ENCODE results near the gene TTC14. TPM values are rescaled to one million over a fixed set of nuclear protein-coding genes. Genes with fewer than 3 reads are reported as not detected.

TTC14 gene
- total and polyA plus RNA-seq, 4 donors = 14.0 to 152 (median 29.0) TPM

DNA sequence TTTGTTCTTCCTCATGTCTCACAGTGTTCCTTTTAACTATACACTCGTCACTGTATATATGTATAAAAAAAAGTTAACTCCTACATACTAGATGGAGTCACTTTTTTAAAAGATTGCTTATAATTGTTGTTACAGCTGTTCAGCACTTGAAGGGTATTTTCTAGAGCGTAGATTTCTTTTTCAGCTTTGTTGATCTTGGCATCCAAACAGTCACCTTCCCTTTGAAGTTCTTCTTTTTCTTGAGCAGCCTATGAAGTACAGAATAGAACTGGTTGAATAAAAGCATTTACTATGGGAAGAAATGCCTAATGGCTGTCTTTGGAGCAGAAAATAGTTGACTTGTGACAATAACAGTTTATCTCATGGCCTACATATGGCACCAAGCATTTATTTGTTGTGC, 17.8 kb downstream of the TTC14 start:
- no peak for ATAC-seq (ENCODE audit: insufficient read depth, low FRiP score)
- H3K27ac ChIP-seq (ENCODE audit: low read depth in 1 of 2, low read length in 1 of 2) = no peak overlapping the region
- DNase-seq = no peak
- no peaks in the 10 kb centered on the region for H3K4me1 ChIP-seq (ENCODE audit: control insufficient read depth in 5 of 5, insufficient read depth in 5 of 5, low read length in 5 of 5)
- no peaks in the 10 kb centered on the region for H3K36me3 ChIP-seq (ENCODE audit: control insufficient read depth in 4 of 4, insufficient read depth in 4 of 4, low read length in 4 of 4)
- H3K9me3 ChIP-seq (ENCODE audit: control insufficient read depth in 4 of 4, insufficient read depth in 3 of 4, low read length in 3 of 4) = no peaks in the 10 kb centered on the region
- TF ChIP-seq, protein P1, sequence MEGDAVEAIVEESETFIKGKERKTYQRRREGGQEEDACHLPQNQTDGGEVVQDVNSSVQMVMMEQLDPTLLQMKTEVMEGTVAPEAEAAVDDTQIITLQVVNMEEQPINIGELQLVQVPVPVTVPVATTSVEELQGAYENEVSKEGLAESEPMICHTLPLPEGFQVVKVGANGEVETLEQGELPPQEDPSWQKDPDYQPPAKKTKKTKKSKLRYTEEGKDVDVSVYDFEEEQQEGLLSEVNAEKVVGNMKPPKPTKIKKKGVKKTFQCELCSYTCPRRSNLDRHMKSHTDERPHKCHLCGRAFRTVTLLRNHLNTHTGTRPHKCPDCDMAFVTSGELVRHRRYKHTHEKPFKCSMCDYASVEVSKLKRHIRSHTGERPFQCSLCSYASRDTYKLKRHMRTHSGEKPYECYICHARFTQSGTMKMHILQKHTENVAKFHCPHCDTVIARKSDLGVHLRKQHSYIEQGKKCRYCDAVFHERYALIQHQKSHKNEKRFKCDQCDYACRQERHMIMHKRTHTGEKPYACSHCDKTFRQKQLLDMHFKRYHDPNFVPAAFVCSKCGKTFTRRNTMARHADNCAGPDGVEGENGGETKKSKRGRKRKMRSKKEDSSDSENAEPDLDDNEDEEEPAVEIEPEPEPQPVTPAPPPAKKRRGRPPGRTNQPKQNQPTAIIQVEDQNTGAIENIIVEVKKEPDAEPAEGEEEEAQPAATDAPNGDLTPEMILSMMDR (IDR thresholded peaks at IDR 0.05; ENCODE audit: control extremely low read depth, extremely low read depth) = no peak
- WGBS, 2 donors = 81 to 91% methylated on average over 2 of the region's 2 CpGs
- H3K9ac ChIP-seq (ENCODE audit: insufficient read depth in 1 of 2, low read length in 2 of 2) = no peak overlapping the region
- no peak overlapping the region for H3K4me3 ChIP-seq
- H3K27me3 ChIP-seq (ENCODE audit: control insufficient read depth in 3 of 3, insufficient read depth in 3 of 3, low read length in 2 of 3) = no peaks in the 10 kb centered on the region

- Histone ChIP-seq H3K4me1 (ENCODE audit: control insufficient read depth in 5 of 5, insufficient read depth in 5 of 5, low read length in 5 of 5) (no peaks in the 10 kb centered on the region), H3K27ac (ENCODE audit: low read depth in 1 of 2, low read length in 1 of 2) (no peak overlapping the region), H3K27me3 (ENCODE audit: control insufficient read depth in 3 of 3, insufficient read depth in 3 of 3, low read length in 2 of 3) (no peaks in the 10 kb centered on the region), H3K4me3 (no peak overlapping the region), H3K36me3 (ENCODE audit: control insufficient read depth in 4 of 4, insufficient read depth in 4 of 4, low read length in 4 of 4) (peaks cover 0 to 5% (median 0%) of the 10 kb centered on the region in 4 donors), H3K9ac (ENCODE audit: insufficient read depth in 1 of 2, low read length in 2 of 2) (no peak overlapping the region), H3K9me3 (ENCODE audit: control insufficient read depth in 4 of 4, insufficient read depth in 3 of 4, low read length in 3 of 4) (no peaks in the 10 kb centered on the region)
- no peak for ATAC-seq (ENCODE audit: insufficient read depth, low FRiP score)
- 89 to 90% methylated on average over 2 of the region's 2 CpGs for WGBS, 2 donors
- TF ChIP-seq, protein P1 (IDR thresholded peaks at IDR 0.05; ENCODE audit: control extremely low read depth, extremely low read depth) = no peak
- no peak for DNase-seq
Observed at GRCh38 chr3:180624714-180625113, 22.8 kb downstream of the TTC14 start.

DNA sequence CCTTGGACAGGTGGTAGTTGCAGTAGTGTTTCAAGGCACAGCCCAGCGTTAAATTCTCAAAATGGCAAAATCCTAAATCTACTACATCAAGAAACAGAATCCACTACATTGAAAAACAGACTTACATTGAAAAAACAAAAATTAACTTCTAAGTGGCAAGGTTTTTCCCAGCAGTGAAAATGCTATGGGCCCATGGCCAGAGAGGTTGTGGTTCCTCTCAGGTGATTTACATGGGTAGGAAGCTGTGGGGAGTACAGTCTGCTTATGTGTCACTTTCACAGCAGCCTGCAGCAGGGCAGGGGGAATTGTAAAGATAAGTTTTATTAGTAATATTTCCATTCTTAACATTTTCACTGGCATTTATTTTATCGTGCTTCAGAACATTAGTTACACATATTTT, 24.9 kb downstream of the TTC14 start:
- Histone ChIP-seq H3K36me3 (ENCODE audit: control insufficient read depth in 4 of 4, insufficient read depth in 4 of 4, low read length in 4 of 4) (peaks cover 0 to 5% (median 0%) of the 10 kb centered on the region in 4 donors), H3K27ac (ENCODE audit: low read depth in 1 of 2, low read length in 1 of 2) (no peak overlapping the region), H3K4me1 (ENCODE audit: control insufficient read depth in 5 of 5, insufficient read depth in 5 of 5, low read length in 5 of 5) (no peaks in the 10 kb centered on the region), H3K9ac (ENCODE audit: insufficient read depth in 1 of 2, low read length in 2 of 2) (no peak overlapping the region), H3K4me3 (no peak overlapping the region), H3K9me3 (ENCODE audit: control insufficient read depth in 4 of 4, insufficient read depth in 3 of 4, low read length in 3 of 4) (no peaks in the 10 kb centered on the region), H3K27me3 (ENCODE audit: control insufficient read depth in 3 of 3, insufficient read depth in 3 of 3, low read length in 2 of 3) (no peaks in the 10 kb centered on the region)
- whole genome bisulfite sequencing, 2 donors = 73 to 94% methylated on average over 2 of the region's 2 CpGs
- no peak for DNase-seq
- ATAC-seq (ENCODE audit: insufficient read depth, low FRiP score) = no peak
- TF ChIP-seq, protein P1 (IDR thresholded peaks at IDR 0.05; ENCODE audit: control extremely low read depth, extremely low read depth) = no peak

DNA sequence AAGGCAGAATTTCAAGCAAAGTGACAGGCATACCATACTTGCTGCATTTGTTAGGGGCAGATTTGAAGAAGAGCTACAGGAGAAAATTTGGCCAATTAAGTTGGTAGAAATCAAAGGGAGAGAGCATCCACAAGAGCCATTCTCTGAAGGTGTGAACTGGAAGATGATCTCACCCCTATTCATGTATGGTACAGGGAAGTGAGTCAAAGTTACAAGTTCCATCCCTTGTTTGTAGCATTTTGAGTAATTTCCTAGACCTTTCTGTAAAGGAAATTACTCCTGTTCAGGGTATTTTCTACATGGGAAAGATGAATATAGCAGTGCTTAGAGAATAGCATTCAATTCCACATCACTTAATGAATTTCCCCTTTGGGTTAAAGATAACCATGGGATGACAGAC, 28.4 kb downstream of the TTC14 start:
- TF ChIP-seq, protein P1 (IDR thresholded peaks at IDR 0.05; ENCODE audit: control extremely low read depth, extremely low read depth) = no peak
- Histone ChIP-seq H3K27ac (ENCODE audit: low read depth in 1 of 2, low read length in 1 of 2) (no peak overlapping the region), H3K36me3 (ENCODE audit: control insufficient read depth in 4 of 4, insufficient read depth in 4 of 4, low read length in 4 of 4) (peaks cover 0 to 5% (median 0%) of the 10 kb centered on the region in 4 donors), H3K9ac (ENCODE audit: insufficient read depth in 1 of 2, low read length in 2 of 2) (no peak overlapping the region), H3K9me3 (ENCODE audit: control insufficient read depth in 4 of 4, insufficient read depth in 3 of 4, low read length in 3 of 4) (peaks cover 0 to 2% (median 0%) of the 10 kb centered on the region in 4 donors), H3K4me1 (ENCODE audit: control insufficient read depth in 5 of 5, insufficient read depth in 5 of 5, low read length in 5 of 5) (no peaks in the 10 kb centered on the region), H3K4me3 (no peak overlapping the region), H3K27me3 (ENCODE audit: control insufficient read depth in 3 of 3, insufficient read depth in 3 of 3, low read length in 2 of 3) (no peaks in the 10 kb centered on the region)
- DNase-seq (no peak), ATAC-seq (ENCODE audit: insufficient read depth, low FRiP score) (no peak)

All from lung (tissue), 12 donors.